H1 (cell line): ENCODE data around the gene AOC1. TPM values are rescaled to one million over a fixed set of nuclear protein-coding genes. Genes with fewer than 3 reads are reported as not detected.
A peak's percentile ranks its signal among the peaks of the same experiment; 100 is the strongest.

Source experiments
- CTCF ChIA-PET: fragments of 300-600 bp; sonication (Branson Sonifier 250); formaldehyde crosslinking; loops from one replicate; lab custom pipeline; 2021; ENCODE audit not compliant: partially characterized antibody; lab: Charles Lee
- POLR2A ChIA-PET: fragments of 300-600 bp; sonication (Branson Sonifier 250); formaldehyde crosslinking; loops from one replicate; lab custom pipeline; 2021; ENCODE audit warnings: inconsistent platforms; ENCODE audit not compliant: partially characterized antibody; lab: Charles Lee
- DNase-seq, 2 experiments: peaks; one replicate each; pipeline versions ENCODE4 v3.0.0 to v3.0.0-alpha.2; 2010 to 2022; ENCODE audit warnings: low spot score in 2 of 2, low read depth in 1 of 2, mixed read lengths in 1 of 2
- FAIRE-seq: peaks from 2 replicates; lab custom pipeline; 2011; peaks lifted over from hg19 to GRCh38; lab: Jason Lieb, UNC
- H2AFZ ChIP-seq: 2 replicates; pipeline ENCODE4 v1.8.1; 2012; ENCODE audit warnings: low read length, inconsistent platforms
- H2AK5ac ChIP-seq: 2 replicates; pipeline ENCODE4 v1.6.1; 2013; ENCODE audit warnings: low read depth, low read length
- H2BK120ac ChIP-seq: replicated peaks from 2 replicates; pipeline ENCODE3; 2013; ENCODE audit warnings: low read depth, low read length, inconsistent platforms
- H2BK12ac ChIP-seq: 2 replicates; pipeline ENCODE4 v1.6.1; 2013; ENCODE audit warnings: low read depth, low read length
- H2BK15ac ChIP-seq: 2 replicates; pipeline ENCODE4 v1.6.1; 2013; ENCODE audit warnings: low read length
- H2BK20ac ChIP-seq: 2 replicates; pipeline ENCODE4 v1.6.1; 2013; ENCODE audit warnings: low read length
- H2BK5ac ChIP-seq: 2 replicates; pipeline ENCODE4 v1.6.1; 2013; ENCODE audit warnings: low read depth, low read length
- H3K14ac ChIP-seq: 2 replicates; pipeline ENCODE4 v1.6.1; 2013; ENCODE audit warnings: inconsistent platforms; ENCODE audit not compliant: insufficient read length
- H3K18ac ChIP-seq: 2 replicates; pipeline ENCODE4 v1.6.1; 2013; ENCODE audit warnings: low read length; ENCODE audit errors: extremely low read depth
- H3K23ac ChIP-seq: 2 replicates; pipeline ENCODE4 v1.6.1; 2013; ENCODE audit warnings: inconsistent platforms; ENCODE audit not compliant: insufficient read length
- H3K23me2 ChIP-seq: 2 replicates; pipeline ENCODE4 v1.6.1; 2013; ENCODE audit warnings: low read depth, low read length
- H3K27ac ChIP-seq: 2 replicates; pipeline ENCODE4 v1.6.1; 2011; ENCODE audit warnings: low read depth, low read length, inconsistent platforms
- H3K27me3 ChIP-seq, 4 experiments: replicated peaks in 1 of 4; 1 replicate in 1 of 4; 2 replicates in 3 of 4; pipeline versions ENCODE4 v1.6.1 to v1.8.1; 2011 to 2013; ENCODE audit warnings: low read length in 3 of 4, mild to moderate bottlenecking in 3 of 4, inconsistent platforms in 2 of 4, mixed read lengths in 2 of 4, moderate library complexity in 1 of 4; ENCODE audit not compliant: control insufficient read depth in 3 of 4, insufficient read depth in 3 of 4; ENCODE audit errors: extremely low read depth in 1 of 4
- H3K36me3 ChIP-seq, 4 experiments: 2 replicates each; pipeline versions ENCODE4 v1.6.1 to v1.8.1; 2011 to 2013; ENCODE audit warnings: mild to moderate bottlenecking in 4 of 4, low read length in 3 of 4, moderate library complexity in 2 of 4, control low read depth in 1 of 4, inconsistent platforms in 1 of 4; ENCODE audit not compliant: insufficient read depth in 4 of 4, control insufficient read depth in 2 of 4
- H3K4ac ChIP-seq: replicated peaks from 2 replicates; pipeline ENCODE3; 2013; ENCODE audit warnings: low read length, low read depth, mixed read lengths, inconsistent platforms; ENCODE audit not compliant: insufficient read length
- H3K4me1 ChIP-seq, 4 experiments: replicated peaks in 1 of 4; 1 replicate in 1 of 4; 2 replicates in 3 of 4; pipeline versions ENCODE4 v1.6.1 to v1.8.1; 2011 to 2013; ENCODE audit warnings: low read length in 3 of 4, inconsistent platforms in 2 of 4, mixed read lengths in 1 of 4; ENCODE audit not compliant: insufficient read depth in 4 of 4, control insufficient read depth in 3 of 4
- H3K4me2 ChIP-seq, 2 experiments: 2 replicates each; pipeline versions ENCODE4 v1.6.1 to v1.8.1; 2011 to 2013; ENCODE audit warnings: low read depth in 2 of 2, low read length in 2 of 2, control low read depth in 1 of 2, inconsistent platforms in 1 of 2, mild to moderate bottlenecking in 1 of 2; ENCODE audit not compliant: insufficient read depth in 1 of 2
- H3K4me3 ChIP-seq, 4 experiments: fragments of 200-600, 300-600 bp in 1 of 4; sonication (generic), shearing (Covaris generic), sonication (Bioruptor Twin) in 1 of 4; 2 replicates each; pipeline versions ENCODE4 v1.5.1 to v1.8.1; 2011 to 2016; ENCODE audit warnings: low read length in 4 of 4, low read depth in 3 of 4, control low read depth in 2 of 4, inconsistent platforms in 2 of 4, mild to moderate bottlenecking in 2 of 4, mixed read lengths in 1 of 4, moderate library complexity in 1 of 4; ENCODE audit not compliant: insufficient read depth in 2 of 4; ENCODE audit errors: extremely low read depth in 1 of 4
- H3K56ac ChIP-seq: replicated peaks from 2 replicates; pipeline ENCODE3; 2013; ENCODE audit warnings: low read depth, mild to moderate bottlenecking, mixed read lengths, low read length, inconsistent platforms; ENCODE audit not compliant: insufficient read length
- H3K79me1 ChIP-seq: 2 replicates; pipeline ENCODE4 v1.6.1; 2013; ENCODE audit warnings: low read depth, low read length, control low read depth
- H3K79me2 ChIP-seq, 2 experiments: 2 replicates each; pipeline versions ENCODE4 v1.6.1 to v1.8.1; 2012 to 2013; ENCODE audit warnings: low read length in 2 of 2, mild to moderate bottlenecking in 2 of 2, inconsistent platforms in 1 of 2; ENCODE audit not compliant: insufficient read depth in 2 of 2, control insufficient read depth in 1 of 2
- H3K9ac ChIP-seq, 4 experiments: replicated peaks in 1 of 4; 1 replicate in 1 of 4; 2 replicates in 3 of 4; pipeline versions ENCODE4 v1.6.1 to v1.8.1; 2011 to 2013; ENCODE audit warnings: low read depth in 3 of 4, low read length in 3 of 4, control low read depth in 2 of 4, mild to moderate bottlenecking in 2 of 4, moderate library complexity in 2 of 4, inconsistent platforms in 1 of 4; ENCODE audit errors: extremely low read depth in 1 of 4
- H3K9me3 ChIP-seq, 2 experiments: 2 replicates each; pipeline versions ENCODE4 v1.6.1 to v1.8.1; 2012 to 2013; ENCODE audit warnings: mild to moderate bottlenecking in 2 of 2, moderate library complexity in 2 of 2, control low read depth in 1 of 2, inconsistent platforms in 1 of 2, low read depth in 1 of 2, low read length in 1 of 2, mixed read lengths in 1 of 2; ENCODE audit not compliant: insufficient read depth in 2 of 2
- H4K20me1 ChIP-seq, 2 experiments: replicated peaks in 1 of 2; 2 replicates each; pipeline versions ENCODE3 to v1.8.1; 2011 to 2013; ENCODE audit warnings: inconsistent platforms in 2 of 2, low read length in 2 of 2, mild to moderate bottlenecking in 1 of 2; ENCODE audit not compliant: insufficient read depth in 2 of 2, control insufficient read depth in 1 of 2
- H4K5ac ChIP-seq: 2 replicates; pipeline ENCODE4 v1.6.1; 2013; ENCODE audit warnings: low read length, low read depth, mixed read lengths, inconsistent platforms; ENCODE audit not compliant: insufficient read length
- H4K8ac ChIP-seq: 2 replicates; pipeline ENCODE4 v1.8.0; 2013; ENCODE audit warnings: mild to moderate bottlenecking, moderate library complexity, low read length, inconsistent platforms; ENCODE audit not compliant: insufficient read depth; ENCODE audit errors: extremely low read depth
- H4K91ac ChIP-seq: replicated peaks from 2 replicates; pipeline ENCODE3; 2013; ENCODE audit warnings: low read length, mixed read lengths, inconsistent platforms; ENCODE audit not compliant: insufficient read length
- BRCA1 ChIP-seq: IDR thresholded peaks from 2 replicates; pipeline ENCODE4 v1.6.1; 2012; ENCODE audit warnings: low read depth, low read length, improper control_type of control experiment
- CTCF ChIP-seq, 3 experiments: IDR thresholded peaks; 1 replicate in 2 of 3; 2 replicates in 1 of 3; pipeline versions ENCODE4 v1.5.1 to v1.6.1; 2011; ENCODE audit warnings: low read length in 3 of 3, mild to moderate bottlenecking in 3 of 3, inconsistent platforms in 2 of 3, low read depth in 1 of 3, moderate library complexity in 1 of 3; ENCODE audit not compliant: insufficient read depth in 1 of 3; ENCODE audit errors: control extremely low read depth in 1 of 3
- RAD21 ChIP-seq, 2 experiments: IDR thresholded peaks in 1 of 2; conservative IDR thresholded peaks in 1 of 2; 2 replicates each; pipeline ENCODE4 v1.6.1; 2011; ENCODE audit warnings: low read depth in 2 of 2, low read length in 2 of 2, improper control_type of control experiment in 1 of 2, inconsistent platforms in 1 of 2, mild to moderate bottlenecking in 1 of 2, moderate library complexity in 1 of 2
- WGBS, 2 experiments: shearing (Covaris generic) in 1 of 2; methylation state at CpG; one replicate each; pipeline versions ENCODE4 v1.1.6 to v1.1.7; 2013 to 2015; ENCODE audit warnings: low lambda C conversion rate in 2 of 2, mixed read lengths in 2 of 2, inconsistent platforms in 1 of 2, low coverage in 1 of 2, missing lambda C conversion rate in 1 of 2; ENCODE audit not compliant: insufficient replicate concordance in 2 of 2, insufficient coverage in 1 of 2, insufficient read length in 1 of 2; ENCODE audit errors: extremely low coverage in 1 of 2, missing lambda C conversion rate in 1 of 2; 5-methylcytosine and 5-hydroxymethylcytosine counted together
- polyA plus RNA-seq, 7 experiments: library from polyadenylated mRNA; depleted of rRNA in 3 of 7; stranded (reverse) in 5 of 7; unstranded in 2 of 7; fragments of >200 nt in 5 of 7; fragments of 200-250 nt in 2 of 7; gene quantifications; 1 replicate in 5 of 7; 2 replicates in 1 of 7; 4 replicates in 1 of 7; pipeline versions ENCODE4 v1.2.1 to v1.2.3, GENCODE V29; 2011 to 2013; ENCODE audit warnings: missing spikeins in 2 of 7, mixed read lengths in 2 of 7
- total RNA-seq: library from RNA; stranded (reverse); fragmentation: NEBNext Ultra II Directional; extraction: Animal tissue kit (Norgen Biotek cat#: 25700); gene quantifications from 2 replicates; pipeline ENCODE4 v1.2.1, GENCODE V29; 2021

The AOC1 gene
- total and polyA plus RNA-seq, 2 of the 8 experiments (the other 6 are each of a cell fraction or from before 2014, with no cell fraction given), result 0.15 to 0.17 TPM

GRCh38 chr7:150806863-150807262 lies 45.5 kb upstream of the AOC1 start:
- no peak overlapping the region for H2BK12ac ChIP-seq
- CTCF ChIA-PET, result no interaction called here
- no peaks in the 10 kb centered on the region; a peak in 1 of 8 replicates for H3K36me3 ChIP-seq
- H3K9ac ChIP-seq, result no peak overlapping the region
- no peak overlapping the region for H3K4ac ChIP-seq
- DNase-seq, result no peak
- H3K27me3 ChIP-seq, result peaks cover 7 to 13% (median 11%) of the 10 kb centered on the region in 4 experiments
- no peak overlapping the region for H2BK120ac ChIP-seq
- no peaks in the 10 kb centered on the region for H3K4me1 ChIP-seq
- no peaks in the 10 kb centered on the region for H3K79me1 ChIP-seq
- no peak overlapping the region for H2BK5ac ChIP-seq
- H2AK5ac ChIP-seq, result no peak overlapping the region
- H4K5ac ChIP-seq, result no peak overlapping the region
- H3K23me2 ChIP-seq, result no peaks in the 10 kb centered on the region
- no peak overlapping the region for H2BK15ac ChIP-seq
- no peak overlapping the region for H3K27ac ChIP-seq
- no peak overlapping the region for H3K18ac ChIP-seq
- no peak overlapping the region for H3K4me3 ChIP-seq
- H4K8ac ChIP-seq, result no peak overlapping the region
- peak; percentile 19 to 29; a peak in 1 of 4 replicates for TF ChIP-seq RAD21 (IDR thresholded peaks at IDR 0.05 in 1 of 2, conservative IDR thresholded peaks at IDR 0.05 in 1 of 2; ENCODE audit: low read depth in 2 of 2, low read length in 2 of 2)
- TF ChIP-seq CTCF (IDR thresholded peaks at IDR 0.05; ENCODE audit: control extremely low read depth in 1 of 3, insufficient read depth in 1 of 3, low read depth in 1 of 3, low read length in 3 of 3), result peak in 2 of 3 experiments; percentile 20 to 31; a peak in 2 of 4 replicates
- TF ChIP-seq BRCA1, result no peak
- TF ChIP-seq, all 59 proteins: peak for 2
- Histone ChIP-seq H3K56ac (no peak overlapping the region), H3K79me2 (no peaks in the 10 kb centered on the region), H4K20me1 (no peaks in the 10 kb centered on the region), H4K91ac (no peak overlapping the region), H3K4me2 (no peak overlapping the region), H3K9me3 (peaks cover 0 to 15% of the 10 kb centered on the region in 2 experiments; a peak in 3 of 4 replicates), H2BK20ac (no peak overlapping the region), H3K14ac (no peak overlapping the region), H3K23ac (no peak overlapping the region), H2AFZ (no peak overlapping the region)
- no peak for FAIRE-seq
- WGBS, 2 experiments, result 69% methylated on average over 2 of the region's 2 CpGs; no CpG with 5 or more reads in 1 of the 2 experiments
- POLR2A ChIA-PET, result no interaction called here
